H9 (cell line): ENCODE data around the gene NDUFS6. TPM values are rescaled to one million over a fixed set of nuclear protein-coding genes. Genes with fewer than 3 reads are reported as not detected.
A peak's percentile ranks its signal among the peaks of the same experiment; 100 is the strongest.

Experiments
- DNase-seq: peaks from one replicate; pipeline ENCODE4 v3.0.0-alpha.2; 2017
- H2AFZ ChIP-seq: one replicate; pipeline ENCODE4 v1.6.1; 2013; ENCODE audit warnings: mild to moderate bottlenecking, low read length, control low read depth, moderate library complexity
- H2AK5ac ChIP-seq: 2 replicates; pipeline ENCODE4 v1.6.1; 2013; ENCODE audit warnings: low read length, control low read depth, mixed read lengths; ENCODE audit not compliant: insufficient read length
- H2BK120ac ChIP-seq: one replicate; pipeline ENCODE4 v1.6.1; 2013; ENCODE audit warnings: low read depth, mild to moderate bottlenecking, low read length, control low read depth, inconsistent platforms; ENCODE audit not compliant: poor library complexity, severe bottlenecking
- H2BK12ac ChIP-seq: 2 replicates; pipeline ENCODE4 v1.6.1; 2013; ENCODE audit warnings: low read length, control low read depth, mixed read lengths, low read depth; ENCODE audit not compliant: insufficient read length
- H2BK15ac ChIP-seq: 2 replicates; pipeline ENCODE4 v1.6.1; 2013; ENCODE audit warnings: low read depth, low read length, control low read depth
- H2BK20ac ChIP-seq: one replicate; pipeline ENCODE4 v1.6.1; 2013; ENCODE audit warnings: low read depth, mild to moderate bottlenecking, low read length, control low read depth, inconsistent platforms; ENCODE audit not compliant: poor library complexity, severe bottlenecking
- H2BK5ac ChIP-seq: 2 replicates; pipeline ENCODE4 v1.6.1; 2013; ENCODE audit warnings: low read length, control low read depth, mixed read lengths; ENCODE audit not compliant: insufficient read length
- H3K14ac ChIP-seq: 2 replicates; pipeline ENCODE4 v1.6.1; 2013; ENCODE audit warnings: low read length, control low read depth; ENCODE audit not compliant: insufficient read depth
- H3K18ac ChIP-seq: 2 replicates; pipeline ENCODE4 v1.6.1; 2013; ENCODE audit warnings: low read depth, mild to moderate bottlenecking, mixed read lengths, low read length, control low read depth; ENCODE audit not compliant: insufficient read length
- H3K23ac ChIP-seq: 2 replicates; pipeline ENCODE4 v1.6.1; 2013; ENCODE audit warnings: low read length, control low read depth, mixed read lengths, low read depth; ENCODE audit not compliant: insufficient read length
- H3K23me2 ChIP-seq: 2 replicates; pipeline ENCODE4 v1.6.1; 2013; ENCODE audit warnings: low read depth, mild to moderate bottlenecking, mixed read lengths, low read length, control low read depth; ENCODE audit not compliant: insufficient read length, poor library complexity, severe bottlenecking
- H3K27ac ChIP-seq: 2 replicates; pipeline ENCODE4 v1.5.1; 2013; ENCODE audit warnings: low read length, control low read depth, mixed read lengths, low read depth; ENCODE audit not compliant: insufficient read length
- H3K27me3 ChIP-seq: 2 replicates; pipeline ENCODE4 v1.6.1; 2013; ENCODE audit warnings: low read length, control low read depth, inconsistent platforms; ENCODE audit not compliant: insufficient read depth
- H3K4ac ChIP-seq: 2 replicates; pipeline ENCODE4 v1.6.1; 2013; ENCODE audit warnings: low read depth, mild to moderate bottlenecking, control low read depth, inconsistent platforms, low read length, moderate library complexity
- H3K4me1 ChIP-seq: 2 replicates; pipeline ENCODE4 v1.6.1; 2013; ENCODE audit warnings: low read length, control low read depth, inconsistent platforms; ENCODE audit not compliant: insufficient read depth
- H3K4me2 ChIP-seq: 2 replicates; pipeline ENCODE4 v1.6.1; 2013; ENCODE audit warnings: low read length, control low read depth, mixed read lengths; ENCODE audit not compliant: insufficient read length, insufficient read depth
- H3K56ac ChIP-seq: 2 replicates; pipeline ENCODE4 v1.6.1; 2013; ENCODE audit warnings: low read depth, mild to moderate bottlenecking, mixed read lengths, low read length, control low read depth; ENCODE audit not compliant: insufficient read length
- H3K79me1 ChIP-seq: 2 replicates; pipeline ENCODE4 v1.6.1; 2013; ENCODE audit warnings: low read depth, mild to moderate bottlenecking, moderate library complexity, low read length, control low read depth, inconsistent platforms; ENCODE audit not compliant: insufficient read depth, poor library complexity, severe bottlenecking
- H3K79me2 ChIP-seq: 2 replicates; pipeline ENCODE4 v1.6.1; 2013; ENCODE audit warnings: low read length, control low read depth, inconsistent platforms; ENCODE audit not compliant: insufficient read depth
- H3K9ac ChIP-seq: 2 replicates; pipeline ENCODE4 v1.6.1; 2013; ENCODE audit warnings: low read length, control low read depth, mixed read lengths; ENCODE audit not compliant: insufficient read length; ENCODE audit errors: extremely low read depth
- H3K9me3 ChIP-seq: one replicate; pipeline ENCODE4 v1.6.1; 2013; ENCODE audit warnings: low read depth, low read length, inconsistent platforms; ENCODE audit not compliant: control insufficient read depth
- H3T11ph ChIP-seq: one replicate; pipeline ENCODE4 v1.6.1; 2013; ENCODE audit warnings: mild to moderate bottlenecking, low read length, control low read depth, inconsistent platforms
- H4K20me1 ChIP-seq: one replicate; pipeline ENCODE4 v1.6.1; 2013; ENCODE audit not compliant: control insufficient read depth, insufficient read length, insufficient read depth
- H4K5ac ChIP-seq: 2 replicates; pipeline ENCODE4 v1.6.1; 2013; ENCODE audit warnings: low read depth, mild to moderate bottlenecking, mixed read lengths, low read length, control low read depth; ENCODE audit not compliant: insufficient read length
- H4K8ac ChIP-seq: replicated peaks from 2 replicates; pipeline ENCODE4 v1.6.1; 2013; ENCODE audit warnings: low read length, control low read depth, mixed read lengths, low read depth; ENCODE audit not compliant: insufficient read length
- H4K91ac ChIP-seq: 2 replicates; pipeline ENCODE4 v1.6.1; 2013; ENCODE audit warnings: low read depth, mild to moderate bottlenecking, moderate library complexity, mixed read lengths, low read length, control low read depth; ENCODE audit not compliant: insufficient read length
- H3K27ac Mint-ChIP-seq, 3 experiments: 2 replicates in 2 of 3; 3 replicates in 1 of 3; pipeline ENCODE4 v1.8.0; 2020 to 2021; ENCODE audit warnings: mixed read lengths in 3 of 3, mild to moderate bottlenecking in 1 of 3, moderate library complexity in 1 of 3
- H3K27me3 Mint-ChIP-seq: 2 replicates; pipeline ENCODE4 v1.8.0; 2021; ENCODE audit warnings: low read depth, mild to moderate bottlenecking, moderate library complexity, mixed read lengths
- H3K36me3 Mint-ChIP-seq, 3 experiments: 2 replicates in 2 of 3; 3 replicates in 1 of 3; pipeline ENCODE4 v1.8.0; 2020 to 2021; ENCODE audit warnings: low read depth in 3 of 3, mixed read lengths in 3 of 3; ENCODE audit not compliant: insufficient read depth in 1 of 3
- H3K4me1 Mint-ChIP-seq, 2 experiments: 2 replicates each; pipeline ENCODE4 v1.8.0; 2020; ENCODE audit warnings: mixed read lengths in 2 of 2
- H3K4me3 Mint-ChIP-seq, 2 experiments: 2 replicates in 1 of 2; 3 replicates in 1 of 2; pipeline ENCODE4 v1.8.0; 2020 to 2021; ENCODE audit warnings: mild to moderate bottlenecking in 2 of 2, mixed read lengths in 2 of 2, moderate library complexity in 1 of 2
- H3K9me3 Mint-ChIP-seq, 2 experiments: 2 replicates in 1 of 2; 3 replicates in 1 of 2; pipeline ENCODE4 v1.8.0; 2020; ENCODE audit warnings: mild to moderate bottlenecking in 2 of 2, mixed read lengths in 2 of 2, moderate library complexity in 1 of 2
- WGBS: extraction: QIAGEN DNeasy Blood & Tissue Kit; methylation state at CpG from one replicate; pipeline ENCODE4 v1.1.7; 2013; ENCODE audit warnings: missing lambda C conversion rate, low lambda C conversion rate, mixed read lengths; ENCODE audit not compliant: insufficient read length; ENCODE audit errors: extremely low coverage; 5-methylcytosine and 5-hydroxymethylcytosine counted together
- total RNA-seq: library from RNA; stranded (reverse); gene quantifications from 2 replicates; pipeline ENCODE4 v1.2.1, GENCODE V29; 2021
- TF ChIP-seq, protein P1 (sequence below): fragments of 200-600 bp; sonication (generic); conservative IDR thresholded peaks from 3 replicates; pipeline ENCODE4 v1.8.0; 2021; ENCODE audit warnings: antibody characterized with exemption, mild to moderate bottlenecking

The NDUFS6 gene
- total RNA-seq, 1 experiment from 2014 or later, result 62.5 TPM

DNA sequence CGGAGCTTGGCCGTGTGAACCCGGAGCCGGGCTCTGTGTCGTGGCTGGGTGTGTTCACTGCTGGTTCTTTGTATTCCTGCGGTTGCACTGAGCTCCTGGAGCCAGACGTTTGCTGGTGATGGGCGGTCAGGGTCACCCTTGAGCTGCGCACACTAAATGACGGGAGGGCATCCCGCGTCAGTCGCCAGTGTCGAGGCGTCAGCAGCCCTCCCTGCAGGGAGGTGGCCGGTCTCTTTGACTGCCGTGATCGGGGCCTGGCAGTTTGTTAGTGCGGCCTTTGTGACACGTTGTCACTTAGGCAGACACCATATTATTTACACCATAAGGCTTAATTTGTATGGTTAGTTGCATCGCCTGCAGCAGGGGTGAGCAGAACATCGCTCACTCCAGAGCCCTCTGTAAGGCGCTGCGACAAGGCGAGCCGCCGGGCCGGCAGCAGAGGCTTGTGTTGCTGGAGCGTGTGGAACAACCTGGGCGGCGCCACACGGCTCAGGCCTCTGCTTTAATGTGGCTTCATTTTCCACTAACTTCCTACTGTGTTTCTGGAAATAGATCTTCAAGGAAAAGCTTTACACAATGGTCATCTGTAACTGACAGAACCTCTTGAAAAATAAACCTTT, 8.3 kb downstream of the NDUFS6 start:
- Histone ChIP-seq H3K27ac (no peak overlapping the region), H3K4me2 (no peak overlapping the region), H3K79me1 (peaks cover 10% of the 10 kb centered on the region), H3K27me3 (no peaks in the 10 kb centered on the region), H2BK5ac (no peak overlapping the region), H3K4me1 (no peaks in the 10 kb centered on the region), H3K79me2 (peaks cover 2% of the 10 kb centered on the region; the same call in 1 of the 2 replicates), H4K5ac (no peak overlapping the region), H3K4ac (no peak overlapping the region), H2BK15ac (no peak overlapping the region), H3T11ph (no peak overlapping the region), H4K8ac (no peak overlapping the region), H3K14ac (no peak overlapping the region), H2AFZ (no peak overlapping the region), H3K23me2 (no peaks in the 10 kb centered on the region), H3K9ac (no peak overlapping the region), H3K56ac (no peak overlapping the region), H2BK12ac (no peak overlapping the region), H2BK20ac (no peak overlapping the region), H3K9me3 (no peaks in the 10 kb centered on the region), H3K18ac (no peak overlapping the region), H3K23ac (no peak overlapping the region), H2AK5ac (no peak overlapping the region), H4K91ac (no peak overlapping the region), H2BK120ac (no peak overlapping the region), H4K20me1 (peaks cover 2% of the 10 kb centered on the region)
- H3K27ac Mint-ChIP-seq, result peak overlapping the region in 1 of 3 experiments; percentile 66; a peak in 1 of 7 replicates
- no CpG with 5 or more reads among the region's 32 CpGs for WGBS
- no peaks in the 10 kb centered on the region for H3K27me3 Mint-ChIP-seq
- H3K36me3 Mint-ChIP-seq, result peaks cover 56 to 88% (median 84%) of the 10 kb centered on the region in 3 experiments
- TF ChIP-seq, protein P1, sequence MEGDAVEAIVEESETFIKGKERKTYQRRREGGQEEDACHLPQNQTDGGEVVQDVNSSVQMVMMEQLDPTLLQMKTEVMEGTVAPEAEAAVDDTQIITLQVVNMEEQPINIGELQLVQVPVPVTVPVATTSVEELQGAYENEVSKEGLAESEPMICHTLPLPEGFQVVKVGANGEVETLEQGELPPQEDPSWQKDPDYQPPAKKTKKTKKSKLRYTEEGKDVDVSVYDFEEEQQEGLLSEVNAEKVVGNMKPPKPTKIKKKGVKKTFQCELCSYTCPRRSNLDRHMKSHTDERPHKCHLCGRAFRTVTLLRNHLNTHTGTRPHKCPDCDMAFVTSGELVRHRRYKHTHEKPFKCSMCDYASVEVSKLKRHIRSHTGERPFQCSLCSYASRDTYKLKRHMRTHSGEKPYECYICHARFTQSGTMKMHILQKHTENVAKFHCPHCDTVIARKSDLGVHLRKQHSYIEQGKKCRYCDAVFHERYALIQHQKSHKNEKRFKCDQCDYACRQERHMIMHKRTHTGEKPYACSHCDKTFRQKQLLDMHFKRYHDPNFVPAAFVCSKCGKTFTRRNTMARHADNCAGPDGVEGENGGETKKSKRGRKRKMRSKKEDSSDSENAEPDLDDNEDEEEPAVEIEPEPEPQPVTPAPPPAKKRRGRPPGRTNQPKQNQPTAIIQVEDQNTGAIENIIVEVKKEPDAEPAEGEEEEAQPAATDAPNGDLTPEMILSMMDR, result no peak
- H3K9me3 Mint-ChIP-seq, result no peaks in the 10 kb centered on the region; a peak in 1 of 5 replicates
- H3K4me1 Mint-ChIP-seq, result peaks cover 0 to 2% of the 10 kb centered on the region in 2 experiments; a peak in 1 of 4 replicates
- no peak overlapping the region for H3K4me3 Mint-ChIP-seq
- DNase-seq, result no peak
